ENCODE measurements around the gene SLITRK2. TPM values are rescaled to one million over a fixed set of nuclear protein-coding genes. Genes with fewer than 3 reads are reported as not detected.

SLITRK2 gene

DNA sequence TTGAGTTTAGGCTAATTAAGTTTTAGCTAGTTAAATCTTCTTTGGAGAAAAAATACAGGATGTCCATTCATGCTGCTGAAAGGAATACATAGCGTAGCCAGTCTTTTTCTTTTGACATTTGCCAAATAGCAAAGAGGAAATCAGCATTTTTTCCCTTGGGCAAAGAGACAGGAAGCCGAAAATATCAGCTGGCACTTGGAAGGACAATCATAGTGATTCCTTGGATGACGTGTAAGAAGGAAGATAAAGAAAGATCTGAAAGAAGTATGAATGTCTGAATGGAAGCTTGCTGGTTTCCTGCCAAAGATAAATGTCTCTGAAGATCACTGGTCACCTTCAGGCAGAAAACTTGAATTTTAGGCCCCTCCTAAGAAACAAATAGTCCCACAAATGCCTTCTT is 44.2 kb downstream of the SLITRK2 start:
- Histone ChIP-seq H3K27me3 (ENCODE audit: control insufficient read depth, insufficient read depth, low read length) (no peaks in the 10 kb centered on the region), H3K4me2 (ENCODE audit: low read length) (no peak overlapping the region), H3K4me1 (ENCODE audit: control insufficient read depth, insufficient read depth, low read length) (no peaks in the 10 kb centered on the region), H3K9me3 (replicated peaks; ENCODE audit: low read length) (no peaks in the 10 kb centered on the region), H3K4me3 (ENCODE audit: low read length) (no peak overlapping the region), H3K36me3 (ENCODE audit: insufficient read depth, low read length) (no peaks in the 10 kb centered on the region), H3K9ac (ENCODE audit: low read depth, low read length) (no peak overlapping the region)

DNA sequence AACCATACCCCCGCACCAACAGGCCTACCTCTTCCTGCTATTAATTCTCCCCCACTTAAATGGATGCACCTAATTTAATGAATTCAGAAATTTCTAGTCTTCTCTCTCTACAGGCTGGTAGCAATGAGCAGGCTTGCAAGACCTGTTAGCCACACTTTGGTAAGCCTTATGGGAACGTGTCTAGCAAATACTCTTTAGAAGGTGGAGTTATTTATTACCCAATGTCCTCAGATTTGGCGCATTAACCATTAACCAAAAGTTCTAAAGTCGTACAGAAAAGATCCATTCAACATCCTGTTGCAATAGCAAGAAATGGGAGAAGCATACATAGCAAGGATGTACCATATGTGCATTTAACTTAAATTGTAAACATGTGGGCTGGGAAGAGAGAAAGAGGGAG is 47.5 kb downstream of the SLITRK2 start:
- H3K4me1 ChIP-seq (ENCODE audit: control insufficient read depth, insufficient read depth, low read length): no peaks in the 10 kb centered on the region
- peaks cover 4% of the 10 kb centered on the region for H3K9me3 ChIP-seq (replicated peaks; ENCODE audit: low read length)
- H3K36me3 ChIP-seq (ENCODE audit: insufficient read depth, low read length): no peaks in the 10 kb centered on the region
- H3K4me3 ChIP-seq (ENCODE audit: low read length): no peak overlapping the region
- H3K27me3 ChIP-seq (ENCODE audit: control insufficient read depth, insufficient read depth, low read length): no peaks in the 10 kb centered on the region
- H3K9ac ChIP-seq (ENCODE audit: low read depth, low read length): no peak overlapping the region
- H3K4me2 ChIP-seq (ENCODE audit: low read length): no peak overlapping the region

Small RNA genes within 50 kb of the gene (small RNA-seq; reads per million reads assigned to genes)
- not detected for gene AL109653.1
